HG03460 (cell line): ENCODE data around the gene RCE1.

Experiments used
- ATAC-seq: cut with Tn5 transposase; IDR thresholded peaks from one replicate; pipeline ENCODE4 v1.9.1; 2021; ENCODE audit not compliant: unreplicated experiment

RCE1 gene

GRCh38 chr11:66868082-66868725, 25.0 kb downstream of the RCE1 start:
- no peak for ATAC-seq

DNA sequence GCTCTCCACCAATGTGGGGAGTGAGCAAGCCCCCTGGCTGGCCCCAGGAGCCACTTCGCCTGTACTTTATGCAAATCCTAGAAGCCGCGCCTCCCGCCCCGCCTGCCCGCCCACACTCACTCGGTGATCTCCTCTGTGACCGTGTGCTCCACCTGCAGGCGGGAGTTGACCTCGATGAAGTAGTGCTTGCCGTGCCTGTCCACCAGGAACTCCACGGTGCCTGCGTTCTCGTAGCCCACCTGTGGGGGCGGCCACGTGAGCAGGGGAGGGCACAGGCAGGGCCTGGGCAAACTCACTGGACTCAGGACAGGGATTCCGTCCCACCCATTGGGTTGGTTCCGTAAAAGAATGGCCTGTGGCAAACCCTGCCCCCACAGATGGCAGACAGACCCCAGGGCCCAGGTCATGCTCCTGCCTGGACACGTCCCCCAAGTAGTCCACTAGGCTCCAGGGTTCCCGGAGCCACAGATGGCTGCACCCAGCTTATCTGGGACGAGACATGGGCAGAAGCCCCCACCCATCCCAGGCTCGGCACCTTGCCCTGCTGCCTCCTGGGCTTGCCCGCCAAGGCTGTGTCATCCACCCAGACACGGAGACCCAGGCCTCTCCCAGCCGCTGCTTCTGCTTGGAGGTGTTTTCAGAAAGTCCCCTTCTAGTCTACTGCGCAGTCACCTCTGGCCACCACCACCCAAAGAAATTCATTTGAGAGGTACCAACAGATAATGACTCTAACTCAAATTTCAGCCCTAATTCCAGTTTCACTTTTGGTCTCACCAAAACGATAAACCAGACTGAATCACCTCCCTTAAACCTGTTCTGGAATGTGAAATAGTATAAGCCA, 25.7 kb downstream of the RCE1 start:
- no peak for ATAC-seq

GRCh38 chr11:66869567-66869870, 26.3 kb downstream of the RCE1 start:
- no peak for ATAC-seq

DNA sequence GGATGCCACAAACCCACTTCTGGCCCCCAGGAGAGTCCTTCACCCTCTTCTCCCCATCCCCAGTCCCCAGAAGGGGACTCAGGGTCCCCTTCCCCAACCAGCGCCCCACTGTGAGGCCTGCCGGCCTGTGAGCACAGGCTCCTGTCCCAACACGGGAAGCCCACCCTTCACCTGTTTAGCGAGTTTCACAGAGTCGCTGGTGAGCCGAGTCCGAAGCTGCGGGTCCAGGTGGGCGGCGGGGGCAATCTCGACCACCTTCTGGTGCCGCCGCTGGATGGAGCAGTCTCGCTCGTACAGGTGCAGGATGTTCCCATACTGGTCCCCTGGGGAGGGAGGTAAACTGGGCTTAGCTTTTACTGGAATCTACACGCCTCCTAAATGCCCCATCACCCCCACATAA, 26.9 kb downstream of the RCE1 start:
- ATAC-seq: no peak

DNA sequence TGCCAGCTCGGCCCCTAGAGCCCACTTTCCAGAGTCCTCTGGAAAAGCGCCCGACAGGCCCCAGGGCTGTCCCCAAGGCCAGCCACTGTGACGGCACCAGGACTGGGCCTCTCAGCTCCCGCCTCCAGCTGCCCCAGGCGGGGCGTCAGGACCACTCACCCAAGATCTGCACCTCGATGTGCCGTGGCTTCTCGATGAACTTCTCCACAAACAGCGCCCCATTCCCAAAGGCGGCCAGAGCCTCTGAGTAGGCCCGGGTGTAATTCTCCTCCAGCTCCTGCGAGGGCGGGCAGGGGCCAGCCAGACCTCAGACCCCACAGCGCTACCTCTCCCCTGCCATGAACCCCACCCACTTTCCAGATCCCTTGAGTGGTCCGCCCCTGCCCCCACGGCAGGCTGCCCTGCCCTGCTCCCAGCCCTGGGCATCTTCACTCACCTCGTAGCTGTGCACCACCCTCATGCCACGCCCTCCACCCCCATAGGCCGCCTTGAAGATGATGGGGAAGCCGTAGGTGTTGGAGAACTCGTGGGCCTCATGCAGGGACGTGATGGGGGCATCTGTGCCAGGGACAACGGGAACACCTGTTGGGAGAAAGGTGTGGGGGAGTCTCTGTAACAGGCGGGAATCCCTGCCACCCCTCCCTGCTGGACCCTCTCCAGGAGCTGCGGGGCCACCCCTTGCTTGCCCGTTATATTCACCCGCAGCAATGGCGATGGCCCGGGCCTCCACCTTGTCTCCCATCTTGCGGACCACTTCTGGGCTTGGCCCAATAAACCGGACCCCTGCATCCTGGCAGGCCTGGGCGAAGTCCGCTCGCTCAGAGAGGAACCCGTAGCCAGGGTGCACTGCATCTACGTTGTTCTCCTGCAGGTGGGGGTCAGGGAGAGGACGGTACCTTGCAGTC, 27.6 kb downstream of the RCE1 start:
- no peak for ATAC-seq

DNA sequence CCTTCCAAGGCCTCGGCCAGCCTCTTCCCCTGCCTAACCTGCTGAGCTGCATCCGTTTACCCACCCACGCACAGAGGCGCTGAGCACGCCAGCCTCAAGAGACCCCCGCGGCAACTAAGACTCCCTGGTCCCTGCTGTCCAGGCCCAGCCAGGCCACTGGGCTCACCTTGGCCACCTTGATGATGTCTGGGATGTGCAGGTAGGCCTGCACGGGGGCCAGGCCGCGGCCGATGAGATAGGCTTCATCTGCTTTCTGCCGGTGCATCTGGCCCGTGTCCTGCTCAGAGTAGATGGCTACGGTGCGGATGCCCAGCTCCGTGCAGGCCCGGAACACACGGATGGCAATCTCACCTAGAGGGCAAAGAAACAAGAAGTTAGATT, 28.3 kb downstream of the RCE1 start:
- no peak for ATAC-seq

GRCh38 chr11:66874232-66874631, 31.0 kb downstream of the RCE1 start:
- ATAC-seq: no peak

DNA sequence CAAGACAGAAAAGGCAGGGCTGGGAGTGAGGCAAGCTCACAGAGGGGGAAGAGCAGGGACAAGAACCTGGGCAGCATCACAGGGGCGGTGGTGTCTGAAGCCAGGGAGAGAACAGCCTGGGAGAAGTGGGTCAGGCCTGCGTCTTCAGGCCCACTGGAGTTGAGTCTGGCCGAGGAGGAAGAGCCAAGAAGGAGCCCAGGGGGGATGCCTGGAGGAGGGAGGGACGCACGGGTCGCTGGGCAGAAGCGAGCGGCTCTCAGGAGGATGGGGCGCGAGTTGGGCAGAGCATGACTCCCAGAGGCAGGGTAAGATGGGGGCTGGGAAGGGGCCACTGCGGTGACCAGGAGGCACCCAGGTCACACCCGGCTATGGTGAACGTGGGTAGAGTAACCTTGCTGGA, 32.1 kb downstream of the RCE1 start:
- no peak for ATAC-seq

DNA sequence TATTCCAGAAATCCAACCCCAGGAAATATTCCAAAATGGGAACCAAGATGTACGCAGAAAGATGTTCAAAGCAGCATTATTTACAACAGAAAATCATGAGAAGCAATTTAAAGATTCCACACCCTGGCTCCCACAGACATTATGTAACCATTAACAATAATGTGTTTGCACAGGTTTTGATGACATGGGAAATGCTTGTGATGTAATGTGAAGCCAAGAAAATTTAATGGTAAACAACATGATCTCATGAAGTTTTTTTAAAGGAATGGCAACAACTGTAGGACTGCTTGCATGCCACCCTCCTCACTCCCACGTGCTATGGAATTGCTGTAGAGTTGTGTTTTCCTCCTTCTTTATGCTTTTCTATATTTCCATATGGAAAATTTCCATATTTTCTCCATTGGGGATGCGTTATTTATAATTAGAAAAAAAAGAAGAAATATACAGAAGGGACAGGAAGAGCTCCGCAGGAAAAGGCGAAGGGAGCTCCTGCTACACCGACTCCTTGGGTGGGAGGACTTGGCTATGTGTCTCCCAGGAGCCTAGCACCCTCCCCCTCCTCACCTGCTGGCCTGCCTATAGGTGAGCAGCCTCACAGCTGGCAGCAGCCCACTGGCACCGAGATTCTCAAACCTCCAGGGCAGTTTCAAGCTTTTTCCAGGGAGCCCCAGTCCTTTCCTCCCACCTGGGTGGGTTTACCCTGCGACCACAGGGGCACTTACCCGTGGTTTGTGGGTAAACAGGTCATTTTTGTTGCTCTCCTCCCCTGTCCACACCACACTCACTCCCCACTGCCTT, 34.5 kb downstream of the RCE1 start:
- no peak for ATAC-seq

DNA sequence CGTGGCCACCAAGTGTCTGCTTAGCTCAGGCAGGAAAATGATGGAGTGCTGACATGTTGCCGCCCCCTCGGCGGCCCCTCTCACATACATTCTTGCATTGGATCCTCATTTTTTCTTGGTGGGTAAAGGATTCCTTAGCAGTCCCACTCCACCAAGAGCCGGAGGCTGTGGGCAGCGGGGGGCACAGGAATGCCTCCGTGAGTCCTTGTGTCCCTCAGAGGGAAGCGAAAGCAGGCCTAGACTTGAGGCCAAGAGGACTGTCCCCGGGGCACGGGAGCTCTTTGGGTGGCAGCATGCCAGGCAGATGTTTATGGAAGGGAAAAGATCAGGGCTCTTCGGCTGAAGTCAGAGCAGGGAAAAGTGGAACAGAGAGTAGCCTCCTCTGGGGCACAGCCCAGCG, 35.2 kb downstream of the RCE1 start:
- no peak for ATAC-seq

DNA sequence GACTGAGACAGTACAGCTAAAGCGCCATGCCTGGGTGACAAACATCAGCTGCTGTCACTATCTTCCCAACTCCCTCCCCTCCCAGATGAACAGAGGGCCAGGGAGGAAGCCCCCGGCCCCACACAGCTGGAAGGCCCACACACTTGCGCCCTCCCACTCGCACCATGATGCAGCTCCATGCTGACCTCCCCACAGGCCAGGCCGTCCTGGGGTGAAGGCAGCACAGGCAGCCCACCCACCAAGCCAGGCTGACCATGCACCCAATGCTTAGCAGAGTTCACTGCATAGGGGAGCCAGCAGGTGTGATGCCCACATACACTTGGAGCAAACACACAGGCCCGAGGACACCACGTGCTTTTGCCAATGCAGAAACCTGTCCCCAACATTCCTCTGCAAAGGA, 35.8 kb downstream of the RCE1 start:
- ATAC-seq: no peak

GRCh38 chr11:66879583-66879982, 36.3 kb downstream of the RCE1 start:
- no peak for ATAC-seq

DNA sequence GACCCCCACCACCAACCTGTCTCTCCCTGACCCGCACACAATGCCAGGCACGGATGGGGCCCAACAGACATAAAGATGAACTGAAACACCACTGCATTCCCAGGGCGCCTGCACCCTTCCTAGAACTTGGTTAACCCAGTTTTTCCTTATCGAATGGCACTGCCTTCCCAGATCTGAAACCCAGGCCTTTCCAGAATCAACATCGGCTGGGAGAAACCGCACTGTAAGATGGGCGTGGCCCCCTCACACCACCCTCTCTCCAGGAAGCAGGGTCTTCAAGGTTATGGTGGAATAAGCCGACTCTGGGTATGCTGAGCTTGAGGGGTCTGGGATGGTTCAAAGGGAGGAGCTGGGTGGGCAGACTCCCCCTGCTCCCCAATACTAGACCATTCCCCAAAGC, 36.8 kb downstream of the RCE1 start:
- no peak for ATAC-seq

GRCh38 chr11:66880496-66881450, 37.5 kb downstream of the RCE1 start:
- no peak for ATAC-seq

GRCh38 chr11:66881451-66881835, 38.2 kb downstream of the RCE1 start:
- ATAC-seq: no peak

GRCh38 chr11:66881927-66882452, 38.7 kb downstream of the RCE1 start:
- no peak for ATAC-seq

DNA sequence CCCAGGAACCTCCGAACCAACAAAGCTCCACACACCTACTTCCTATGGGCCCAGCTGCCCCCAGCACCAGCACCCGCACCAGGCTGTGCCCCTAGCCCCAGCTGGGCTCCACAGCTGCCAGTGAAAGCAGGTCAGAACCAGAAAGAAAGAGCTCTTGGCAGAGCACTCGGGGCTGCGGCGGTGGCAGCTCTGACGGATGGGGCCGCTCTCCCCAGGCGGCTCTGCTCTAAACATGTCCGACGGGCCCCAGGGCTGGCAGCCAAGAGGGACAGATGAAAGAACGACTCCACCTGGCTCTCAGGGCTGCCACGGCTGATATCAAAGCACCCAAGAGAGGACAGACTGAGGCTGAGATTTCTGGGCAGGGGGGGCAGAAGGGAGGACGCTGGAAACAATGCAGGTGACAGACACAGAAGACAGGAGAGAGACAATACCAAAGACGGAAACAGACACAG, 39.3 kb downstream of the RCE1 start:
- no peak for ATAC-seq

DNA sequence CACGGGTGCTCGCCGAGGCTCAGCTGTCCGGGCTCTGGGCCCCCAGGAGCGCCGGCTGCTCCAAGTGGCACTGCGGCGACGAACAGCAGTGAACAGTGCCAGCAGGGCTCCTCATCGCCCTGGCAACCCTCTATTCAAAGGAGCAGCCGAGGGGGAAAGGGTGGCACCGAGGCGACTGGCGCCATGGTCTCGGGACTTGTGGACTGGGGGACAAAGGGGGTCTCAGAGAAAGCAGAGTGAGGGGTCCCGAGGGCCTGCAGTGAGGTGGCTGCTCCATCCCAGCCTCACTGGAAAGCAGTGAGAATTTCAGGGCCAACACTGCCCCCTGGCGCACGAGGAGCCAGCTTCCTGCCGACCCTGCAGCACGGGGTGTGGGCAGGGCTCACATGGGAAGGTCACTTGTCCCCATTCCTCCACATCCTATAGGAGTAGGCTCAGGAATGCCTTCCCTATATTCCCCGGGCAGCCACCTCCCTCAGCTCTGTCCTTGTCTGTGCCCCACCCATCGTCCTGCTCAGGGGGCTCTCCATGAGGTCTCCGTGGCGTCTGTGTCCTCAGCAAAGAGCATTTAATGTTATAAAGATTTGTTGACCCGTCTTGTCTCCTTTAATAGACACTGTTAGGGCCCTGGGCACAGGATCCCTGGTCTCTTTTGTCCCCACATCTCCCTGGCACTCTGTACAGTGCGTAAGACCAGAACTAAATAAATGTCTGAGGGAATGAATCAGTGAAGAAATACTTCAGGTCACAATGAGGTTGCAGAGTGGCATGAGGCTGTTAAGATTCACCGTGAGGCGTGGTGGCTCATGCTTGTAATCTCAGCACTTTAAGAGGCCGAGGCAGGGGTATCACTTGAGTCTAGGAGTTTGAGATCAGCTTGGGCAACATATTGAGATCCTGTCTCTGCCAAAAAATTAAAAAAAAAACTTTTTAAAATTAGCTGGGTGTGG, 40.0 kb downstream of the RCE1 start:
- ATAC-seq: no peak
